IMR-90 (cell line): ENCODE results near the gene NEK5. TPM values are rescaled to one million over a fixed set of nuclear protein-coding genes. Genes with fewer than 3 reads are reported as not detected.

Experiments
- ATAC-seq: fragments of 200-7000 bp; cut with Tn5 transposase; 2 replicates; pipeline ENCODE4 v1.9.1; 2020; ENCODE audit warnings: low read depth, mild to moderate bottlenecking, moderate library complexity
- BruUV-seq: library from RNA; stranded (reverse); fragments of 400-500 nt; replicated peaks from 2 replicates; lab custom pipeline; 2021; lab: Mats Ljungman, UMichigan
- CTCF ChIA-PET: fragments of 300-600 bp; formaldehyde crosslinking; extraction: SDS; loops from one replicate; lab custom pipeline; 2021; ENCODE audit warnings: antibody characterized with exemption; lab: Yijun Ruan, JAX
- POLR2A ChIA-PET: fragments of 300-600 bp; sonication (Branson Sonifier 250); formaldehyde crosslinking; loops from one replicate; lab custom pipeline; 2022; ENCODE audit warnings: antibody characterized with exemption; ENCODE audit not compliant: unreplicated experiment; lab: Charles Lee
- DNase-seq: peaks from one replicate; pipeline ENCODE4 v3.0.0; 2013
- H2AFZ ChIP-seq: replicated peaks from 2 replicates; pipeline ENCODE3; 2013; ENCODE audit warnings: low read length, mild to moderate bottlenecking; ENCODE audit not compliant: poor library complexity
- H2AK5ac ChIP-seq: 2 replicates; pipeline ENCODE4 v1.6.1; 2013; ENCODE audit warnings: low read depth, low read length, inconsistent platforms
- H2AK9ac ChIP-seq: replicated peaks from 2 replicates; pipeline ENCODE3; 2013; ENCODE audit warnings: mild to moderate bottlenecking, low read depth, low read length, moderate library complexity; ENCODE audit not compliant: poor library complexity
- H2BK120ac ChIP-seq: 2 replicates; pipeline ENCODE4 v1.6.1; 2013; ENCODE audit warnings: low read depth, low read length, inconsistent platforms
- H2BK15ac ChIP-seq: 3 replicates; pipeline ENCODE4 v1.6.1; 2013; ENCODE audit warnings: low read depth, low read length, inconsistent platforms
- H2BK20ac ChIP-seq: 2 replicates; pipeline ENCODE4 v1.6.1; 2013; ENCODE audit warnings: low read depth, mild to moderate bottlenecking, inconsistent platforms, low read length, moderate library complexity
- H2BK5ac ChIP-seq: 2 replicates; pipeline ENCODE4 v1.6.1; 2013; ENCODE audit warnings: mild to moderate bottlenecking, low read depth, low read length, inconsistent platforms; ENCODE audit not compliant: poor library complexity, severe bottlenecking
- H3K14ac ChIP-seq: replicated peaks from 2 replicates; pipeline ENCODE4 v1.6.1; 2013; ENCODE audit warnings: low read depth, low read length, inconsistent platforms
- H3K18ac ChIP-seq: 2 replicates; pipeline ENCODE4 v1.6.1; 2013; ENCODE audit warnings: low read depth, low read length, control low read depth
- H3K23ac ChIP-seq: 2 replicates; pipeline ENCODE4 v1.6.1; 2013; ENCODE audit warnings: low read depth, low read length, inconsistent platforms
- H3K27ac ChIP-seq: 2 replicates; pipeline ENCODE4 v1.5.1; 2013; ENCODE audit warnings: mild to moderate bottlenecking, control low read depth, low read length; ENCODE audit not compliant: insufficient read depth
- H3K27me3 ChIP-seq: 2 replicates; pipeline ENCODE4 v1.6.1; 2013; ENCODE audit warnings: low read length; ENCODE audit not compliant: control insufficient read depth, insufficient read depth
- H3K36me3 ChIP-seq: 2 replicates; pipeline ENCODE4 v1.6.1; 2013; ENCODE audit warnings: low read length, mixed read lengths; ENCODE audit not compliant: control insufficient read depth, insufficient read depth
- H3K4ac ChIP-seq: 2 replicates; pipeline ENCODE4 v1.6.1; 2013; ENCODE audit warnings: low read depth, low read length, inconsistent platforms
- H3K4me1 ChIP-seq: 2 replicates; pipeline ENCODE4 v1.6.1; 2013; ENCODE audit warnings: low read length, mixed read lengths; ENCODE audit not compliant: control insufficient read depth, insufficient read depth
- H3K4me2 ChIP-seq: 2 replicates; pipeline ENCODE4 v1.6.1; 2013; ENCODE audit warnings: low read depth, mild to moderate bottlenecking, control low read depth, low read length, moderate library complexity
- H3K4me3 ChIP-seq: 2 replicates; pipeline ENCODE4 v1.5.1; 2013; ENCODE audit warnings: low read depth, mild to moderate bottlenecking, control low read depth, low read length, moderate library complexity; ENCODE audit not compliant: insufficient read depth
- H3K56ac ChIP-seq: 2 replicates; pipeline ENCODE4 v1.6.1; 2013; ENCODE audit warnings: low read length, inconsistent platforms; ENCODE audit not compliant: insufficient read depth; ENCODE audit errors: extremely low read depth
- H3K79me1 ChIP-seq, 2 experiments: 2 replicates each; pipeline ENCODE4 v1.6.1; 2013; ENCODE audit warnings: low read length in 2 of 2, inconsistent platforms in 1 of 2, low read depth in 1 of 2
- H3K9ac ChIP-seq: 2 replicates; pipeline ENCODE4 v1.6.1; 2013; ENCODE audit warnings: low read depth, low read length, control low read depth
- H3K9me1 ChIP-seq: 2 replicates; pipeline ENCODE4 v1.6.1; 2013; ENCODE audit warnings: low read length, inconsistent platforms; ENCODE audit not compliant: insufficient read depth
- H3K9me3 ChIP-seq: 2 replicates; pipeline ENCODE4 v1.6.1; 2013; ENCODE audit warnings: low read length; ENCODE audit not compliant: control insufficient read depth, insufficient read depth
- H4K20me1 ChIP-seq: 2 replicates; pipeline ENCODE4 v1.6.1; 2013; ENCODE audit warnings: low read length, inconsistent platforms; ENCODE audit not compliant: insufficient read depth
- H4K5ac ChIP-seq: 2 replicates; pipeline ENCODE4 v1.6.1; 2013; ENCODE audit warnings: mild to moderate bottlenecking, low read depth, low read length, control low read depth
- H4K8ac ChIP-seq, 2 experiments: 2 replicates each; pipeline ENCODE4 v1.6.1; 2013; ENCODE audit warnings: low read depth in 2 of 2, low read length in 2 of 2, control low read depth in 1 of 2, inconsistent platforms in 1 of 2
- H4K91ac ChIP-seq: 2 replicates; pipeline ENCODE4 v1.6.1; 2013; ENCODE audit warnings: low read depth, low read length, inconsistent platforms; ENCODE audit not compliant: insufficient read depth
- CEBPB ChIP-seq: IDR thresholded peaks from 2 replicates; pipeline ENCODE4 v1.6.1; 2012; ENCODE audit warnings: low read depth, low read length, improper control_type of control experiment
- CTCF ChIP-seq: conservative IDR thresholded peaks from 2 replicates; pipeline ENCODE4 v1.5.1; 2012; ENCODE audit warnings: mild to moderate bottlenecking, low read depth, low read length, improper control_type of control experiment
- FOS ChIP-seq: fragments of 150-350 bp; IDR thresholded peaks from 2 replicates; pipeline ENCODE4 v1.6.1; 2016; ENCODE audit warnings: low read depth, low read length
- WGBS, 2 experiments: methylation state at CpG; one replicate each; pipeline versions ENCODE4 v1.1.5 to v1.1.7; 2013; ENCODE audit warnings: missing lambda C conversion rate in 2 of 2; ENCODE audit not compliant: insufficient read length in 1 of 2; ENCODE audit errors: extremely low coverage in 2 of 2; 5-methylcytosine and 5-hydroxymethylcytosine counted together
- dilution Hi-C: fragments of 300-500 bp; cut with HindIII; formaldehyde crosslinking; loops from one replicate; pipeline ENCODE4 v1.14.3; 2018; ENCODE audit warnings: low sequenced_read_pairs; ENCODE audit not compliant: unreplicated experiment
- in situ Hi-C: fragments of 300-500 bp; cut with MboI; formaldehyde crosslinking; loops from 3 replicates; pipeline ENCODE4 v1.14.3; 2019; ENCODE audit warnings: low sequenced_read_pairs, inconsistent platforms, mixed read lengths
- intact Hi-C: fragments of 100-400 bp; cut with micrococcal nuclease; formaldehyde crosslinking; loops from 2 replicates; pipeline ENCODE4 v1.10.0; 2022
- polyA plus RNA-seq, 3 experiments: library from polyadenylated mRNA; depleted of rRNA; stranded (reverse); fragments of >200 nt; gene quantifications; 2 replicates each; pipeline ENCODE4 v1.2.3, GENCODE V29; 2012; ENCODE audit warnings: low replicate concordance in 1 of 3
- total RNA-seq: library from RNA; depleted of rRNA; stranded (reverse); fragments of >200 nt; gene quantifications from 2 replicates; pipeline ENCODE4 v1.2.3, GENCODE V29; 2012

NEK5 gene
- total and polyA plus RNA-seq, 2 of the 4 experiments (the other 2 are of a cell fraction), result not detected

- no peak for ATAC-seq
- H3K9ac ChIP-seq, result no peak overlapping the region
- H3K4me2 ChIP-seq, result no peak overlapping the region
- DNase-seq, result no peak
- WGBS, 2 experiments, result no CpG with 5 or more reads among the region's 6 CpGs
- no peak overlapping the region for H2BK5ac ChIP-seq
- no peak overlapping the region for H3K56ac ChIP-seq
- no peak overlapping the region for H2BK120ac ChIP-seq
- H3K79me1 ChIP-seq, result peaks cover 4 to 9% of the 10 kb centered on the region in 2 experiments
- no TSS peak for BruUV-seq
- no peak overlapping the region for H2AFZ ChIP-seq
- H2BK20ac ChIP-seq, result no peak overlapping the region
- in situ Hi-C loops, result loop anchor here (25.0 kb wide), 1 partner anchor 452 kb away; the partner anchor contains the start of genes CKAP2 and VPS36
- TF ChIP-seq FOS (no peak), CTCF (no peak), CEBPB (no peak)
- H3K4me1 ChIP-seq, result no peaks in the 10 kb centered on the region
- no peak overlapping the region for H4K5ac ChIP-seq
- no peak overlapping the region for H3K4ac ChIP-seq
- H3K9me3 ChIP-seq, result no peaks in the 10 kb centered on the region
- no peaks in the 10 kb centered on the region for H3K36me3 ChIP-seq
- no peak overlapping the region for H4K91ac ChIP-seq
- H3K18ac ChIP-seq, result no peak overlapping the region
- H3K23ac ChIP-seq, result peak overlapping the region; percentile 47; the same call in 1 of the 2 replicates
- intact Hi-C loops, result loop anchor here (5.0 to 10.0 kb wide), 2 partner anchors 195 to 442 kb away; partner anchors contain the start of gene VPS36
- dilution Hi-C loops, result no loop called here
- H3K9me1 ChIP-seq, result peaks cover 2% of the 10 kb centered on the region; the same call in 1 of the 2 replicates
- no peak overlapping the region for H2BK15ac ChIP-seq
- H3K27ac ChIP-seq, result no peak overlapping the region
- H4K8ac ChIP-seq, result no peak overlapping the region
- POLR2A ChIA-PET, result no interaction called here
- peak overlapping the region; percentile 53 for H2AK9ac ChIP-seq
- CTCF ChIA-PET, result no interaction called here
- peaks cover 14% of the 10 kb centered on the region for H3K27me3 ChIP-seq
- H2AK5ac ChIP-seq, result no peak overlapping the region
- H4K20me1 ChIP-seq, result no peaks in the 10 kb centered on the region
- no peak overlapping the region for H3K14ac ChIP-seq
- no peak overlapping the region for H3K4me3 ChIP-seq
These were observed 118.9 kb downstream of the NEK5 start for GRCh38 chr13:52009946-52010345.
